IMR-90 (cell line): ENCODE results near the gene RELN. TPM values are rescaled to one million over a fixed set of nuclear protein-coding genes. Genes with fewer than 3 reads are reported as not detected.

Experiments used
- ATAC-seq: fragments of 200-7000 bp; cut with Tn5 transposase; 2 replicates; pipeline ENCODE4 v1.9.1; 2020; ENCODE audit warnings: low read depth, mild to moderate bottlenecking, moderate library complexity
- BruUV-seq: library from RNA; stranded (reverse); fragments of 400-500 nt; replicated peaks from 2 replicates; lab custom pipeline; 2021; lab: Mats Ljungman, UMichigan
- CTCF ChIA-PET: fragments of 300-600 bp; formaldehyde crosslinking; extraction: SDS; loops from one replicate; lab custom pipeline; 2021; ENCODE audit warnings: antibody characterized with exemption; lab: Yijun Ruan, JAX
- POLR2A ChIA-PET: fragments of 300-600 bp; sonication (Branson Sonifier 250); formaldehyde crosslinking; loops from one replicate; lab custom pipeline; 2022; ENCODE audit warnings: antibody characterized with exemption; ENCODE audit not compliant: unreplicated experiment; lab: Charles Lee
- DNase-seq: peaks from one replicate; pipeline ENCODE4 v3.0.0; 2013
- H2AFZ ChIP-seq: replicated peaks from 2 replicates; pipeline ENCODE3; 2013; ENCODE audit warnings: low read length, mild to moderate bottlenecking; ENCODE audit not compliant: poor library complexity
- H2AK5ac ChIP-seq: 2 replicates; pipeline ENCODE4 v1.6.1; 2013; ENCODE audit warnings: low read depth, low read length, inconsistent platforms
- H2AK9ac ChIP-seq: replicated peaks from 2 replicates; pipeline ENCODE3; 2013; ENCODE audit warnings: mild to moderate bottlenecking, low read depth, low read length, moderate library complexity; ENCODE audit not compliant: poor library complexity
- H2BK120ac ChIP-seq: 2 replicates; pipeline ENCODE4 v1.6.1; 2013; ENCODE audit warnings: low read depth, low read length, inconsistent platforms
- H2BK15ac ChIP-seq: 3 replicates; pipeline ENCODE4 v1.6.1; 2013; ENCODE audit warnings: low read depth, low read length, inconsistent platforms
- H2BK20ac ChIP-seq: 2 replicates; pipeline ENCODE4 v1.6.1; 2013; ENCODE audit warnings: low read depth, mild to moderate bottlenecking, inconsistent platforms, low read length, moderate library complexity
- H2BK5ac ChIP-seq: 2 replicates; pipeline ENCODE4 v1.6.1; 2013; ENCODE audit warnings: mild to moderate bottlenecking, low read depth, low read length, inconsistent platforms; ENCODE audit not compliant: poor library complexity, severe bottlenecking
- H3K14ac ChIP-seq: replicated peaks from 2 replicates; pipeline ENCODE4 v1.6.1; 2013; ENCODE audit warnings: low read depth, low read length, inconsistent platforms
- H3K18ac ChIP-seq: 2 replicates; pipeline ENCODE4 v1.6.1; 2013; ENCODE audit warnings: low read depth, low read length, control low read depth
- H3K23ac ChIP-seq: 2 replicates; pipeline ENCODE4 v1.6.1; 2013; ENCODE audit warnings: low read depth, low read length, inconsistent platforms
- H3K27ac ChIP-seq: 2 replicates; pipeline ENCODE4 v1.5.1; 2013; ENCODE audit warnings: mild to moderate bottlenecking, control low read depth, low read length; ENCODE audit not compliant: insufficient read depth
- H3K27me3 ChIP-seq: 2 replicates; pipeline ENCODE4 v1.6.1; 2013; ENCODE audit warnings: low read length; ENCODE audit not compliant: control insufficient read depth, insufficient read depth
- H3K36me3 ChIP-seq: 2 replicates; pipeline ENCODE4 v1.6.1; 2013; ENCODE audit warnings: low read length, mixed read lengths; ENCODE audit not compliant: control insufficient read depth, insufficient read depth
- H3K4ac ChIP-seq: 2 replicates; pipeline ENCODE4 v1.6.1; 2013; ENCODE audit warnings: low read depth, low read length, inconsistent platforms
- H3K4me1 ChIP-seq: 2 replicates; pipeline ENCODE4 v1.6.1; 2013; ENCODE audit warnings: low read length, mixed read lengths; ENCODE audit not compliant: control insufficient read depth, insufficient read depth
- H3K4me2 ChIP-seq: 2 replicates; pipeline ENCODE4 v1.6.1; 2013; ENCODE audit warnings: low read depth, mild to moderate bottlenecking, control low read depth, low read length, moderate library complexity
- H3K4me3 ChIP-seq: 2 replicates; pipeline ENCODE4 v1.5.1; 2013; ENCODE audit warnings: low read depth, mild to moderate bottlenecking, control low read depth, low read length, moderate library complexity; ENCODE audit not compliant: insufficient read depth
- H3K56ac ChIP-seq: 2 replicates; pipeline ENCODE4 v1.6.1; 2013; ENCODE audit warnings: low read length, inconsistent platforms; ENCODE audit not compliant: insufficient read depth; ENCODE audit errors: extremely low read depth
- H3K79me1 ChIP-seq, 2 experiments: 2 replicates each; pipeline ENCODE4 v1.6.1; 2013; ENCODE audit warnings: low read length in 2 of 2, inconsistent platforms in 1 of 2, low read depth in 1 of 2
- H3K9ac ChIP-seq: 2 replicates; pipeline ENCODE4 v1.6.1; 2013; ENCODE audit warnings: low read depth, low read length, control low read depth
- H3K9me1 ChIP-seq: 2 replicates; pipeline ENCODE4 v1.6.1; 2013; ENCODE audit warnings: low read length, inconsistent platforms; ENCODE audit not compliant: insufficient read depth
- H3K9me3 ChIP-seq: 2 replicates; pipeline ENCODE4 v1.6.1; 2013; ENCODE audit warnings: low read length; ENCODE audit not compliant: control insufficient read depth, insufficient read depth
- H4K20me1 ChIP-seq: 2 replicates; pipeline ENCODE4 v1.6.1; 2013; ENCODE audit warnings: low read length, inconsistent platforms; ENCODE audit not compliant: insufficient read depth
- H4K5ac ChIP-seq: 2 replicates; pipeline ENCODE4 v1.6.1; 2013; ENCODE audit warnings: mild to moderate bottlenecking, low read depth, low read length, control low read depth
- H4K8ac ChIP-seq, 2 experiments: 2 replicates each; pipeline ENCODE4 v1.6.1; 2013; ENCODE audit warnings: low read depth in 2 of 2, low read length in 2 of 2, control low read depth in 1 of 2, inconsistent platforms in 1 of 2
- H4K91ac ChIP-seq: 2 replicates; pipeline ENCODE4 v1.6.1; 2013; ENCODE audit warnings: low read depth, low read length, inconsistent platforms; ENCODE audit not compliant: insufficient read depth
- BHLHE40 ChIP-seq: fragments of 150-350 bp; IDR thresholded peaks from 2 replicates; pipeline ENCODE4 v1.6.1; 2016; ENCODE audit warnings: mild to moderate bottlenecking, low read depth, low read length
- ELK1 ChIP-seq: fragments of 150-350 bp; IDR thresholded peaks from 2 replicates; pipeline ENCODE4 v1.6.1; 2016; ENCODE audit warnings: low read depth, mild to moderate bottlenecking, low read length, moderate library complexity, borderline replicate concordance
- MAZ ChIP-seq: IDR thresholded peaks from 2 replicates; pipeline ENCODE4 v1.6.1; 2012; ENCODE audit warnings: low read depth, mild to moderate bottlenecking, low read length, improper control_type of control experiment, moderate library complexity, borderline replicate concordance
- POLR2A ChIP-seq: IDR thresholded peaks from 2 replicates; pipeline ENCODE4 v1.6.1; 2012; ENCODE audit warnings: mild to moderate bottlenecking, low read depth, low read length
- RFX5 ChIP-seq: IDR thresholded peaks from 2 replicates; pipeline ENCODE4 v1.8.0; 2012; ENCODE audit warnings: low read depth, mild to moderate bottlenecking, low read length, moderate library complexity
- SMC3 ChIP-seq: fragments of 150-350 bp; IDR thresholded peaks from 2 replicates; pipeline ENCODE4 v1.6.1; 2016; ENCODE audit warnings: low read depth, mild to moderate bottlenecking, antibody characterized with exemption, low read length, moderate library complexity
- WGBS, 2 experiments: methylation state at CpG; one replicate each; pipeline versions ENCODE4 v1.1.5 to v1.1.7; 2013; ENCODE audit warnings: missing lambda C conversion rate in 2 of 2; ENCODE audit not compliant: insufficient read length in 1 of 2; ENCODE audit errors: extremely low coverage in 2 of 2; 5-methylcytosine and 5-hydroxymethylcytosine counted together
- dilution Hi-C: fragments of 300-500 bp; cut with HindIII; formaldehyde crosslinking; loops from one replicate; pipeline ENCODE4 v1.14.3; 2018; ENCODE audit warnings: low sequenced_read_pairs; ENCODE audit not compliant: unreplicated experiment
- in situ Hi-C: fragments of 300-500 bp; cut with MboI; formaldehyde crosslinking; loops from 3 replicates; pipeline ENCODE4 v1.14.3; 2019; ENCODE audit warnings: low sequenced_read_pairs, inconsistent platforms, mixed read lengths
- intact Hi-C: fragments of 100-400 bp; cut with micrococcal nuclease; formaldehyde crosslinking; loops from 2 replicates; pipeline ENCODE4 v1.10.0; 2022
- polyA plus RNA-seq, 3 experiments: library from polyadenylated mRNA; depleted of rRNA; stranded (reverse); fragments of >200 nt; gene quantifications; 2 replicates each; pipeline ENCODE4 v1.2.3, GENCODE V29; 2012; ENCODE audit warnings: low replicate concordance in 1 of 3
- total RNA-seq: library from RNA; depleted of rRNA; stranded (reverse); fragments of >200 nt; gene quantifications from 2 replicates; pipeline ENCODE4 v1.2.3, GENCODE V29; 2012

RELN gene
- total and polyA plus RNA-seq, 2 of the 4 experiments (the other 2 are of a cell fraction), result 14.7 to 23.7 TPM

GRCh38 chr7:103952408-103952807, 37.0 kb downstream of the RELN start:
- Histone ChIP-seq H2BK5ac (no peak overlapping the region), H2AFZ (no peak overlapping the region), H3K27me3 (no peaks in the 10 kb centered on the region), H3K4me1 (no peaks in the 10 kb centered on the region), H2BK15ac (no peak overlapping the region), H4K5ac (no peak overlapping the region), H4K8ac (no peak overlapping the region), H3K36me3 (no peaks in the 10 kb centered on the region), H3K27ac (no peak overlapping the region), H3K18ac (no peak overlapping the region), H3K4me2 (no peak overlapping the region), H3K56ac (no peak overlapping the region), H3K4ac (no peak overlapping the region), H3K9ac (no peak overlapping the region), H2BK20ac (no peak overlapping the region), H3K9me3 (no peaks in the 10 kb centered on the region), H3K79me1 (no peaks in the 10 kb centered on the region), H3K23ac (no peak overlapping the region), H2BK120ac (no peak overlapping the region), H3K9me1 (no peaks in the 10 kb centered on the region), H3K14ac (no peak overlapping the region), H2AK9ac (no peak overlapping the region), H3K4me3 (no peak overlapping the region), H2AK5ac (no peak overlapping the region), H4K20me1 (no peaks in the 10 kb centered on the region), H4K91ac (no peak overlapping the region)
- WGBS, 2 experiments, result no CpG with 5 or more reads among the region's 1 CpG
- dilution Hi-C loops (no loop called here), intact Hi-C loops (no loop called here), in situ Hi-C loops (no loop called here)
- CTCF ChIA-PET, result no interaction called here
- POLR2A ChIA-PET, result no interaction called here
- DNase-seq (no peak), ATAC-seq (no peak)
- TF ChIP-seq BHLHE40, result no peak
- no peak for TF ChIP-seq RFX5
- TF ChIP-seq ELK1, result no peak
- no peak for TF ChIP-seq POLR2A
- TF ChIP-seq SMC3, result no peak
- TF ChIP-seq MAZ, result no peak
- BruUV-seq, result no TSS peak
